Caco-2 (cell line): ENCODE results near the gene NTRK2. TPM values are rescaled to one million over a fixed set of nuclear protein-coding genes. Genes with fewer than 3 reads are reported as not detected.

Experiments used
- BruUV-seq: library from RNA; stranded (reverse); fragments of 400-500 nt; replicated peaks from 2 replicates; lab custom pipeline; 2021; lab: Mats Ljungman, UMichigan
- CTCF ChIA-PET: fragments of 300-600 bp; sonication (Branson Sonifier 250); formaldehyde crosslinking; loops from one replicate; lab custom pipeline; 2022; ENCODE audit warnings: antibody characterized with exemption; lab: Charles Lee
- POLR2A ChIA-PET: fragments of 300-600 bp; sonication (Branson Sonifier 250); formaldehyde crosslinking; loops from one replicate; lab custom pipeline; 2022; ENCODE audit warnings: antibody characterized with exemption; lab: Charles Lee
- DNase-seq, 2 experiments: peaks; one replicate each; pipeline versions ENCODE4 v3.0.0 to v3.0.0-alpha.2; 2020 to 2022
- H3K27me3 ChIP-seq: replicated peaks from 2 replicates; pipeline ENCODE4 v1.6.0; 2011; ENCODE audit warnings: low read length; ENCODE audit not compliant: control insufficient read depth, insufficient read depth
- H3K36me3 ChIP-seq: 2 replicates; pipeline ENCODE4 v1.5.1; 2011; ENCODE audit warnings: low read length; ENCODE audit not compliant: control insufficient read depth, insufficient read depth
- H3K4me1 ChIP-seq: fragments of 250-450 bp; sonication (Bioruptor Pico); 2 replicates; pipeline ENCODE4 v1.5.1; 2020; ENCODE audit warnings: mild to moderate bottlenecking
- H3K4me3 ChIP-seq: 2 replicates; pipeline ENCODE4 v1.5.1; 2011; ENCODE audit warnings: low read depth, mild to moderate bottlenecking, control low read depth, low read length
- H3K9me3 ChIP-seq: fragments of 250-450 bp; sonication (Bioruptor Pico); 2 replicates; pipeline ENCODE4 v1.5.1; 2020; ENCODE audit warnings: mild to moderate bottlenecking, moderate library complexity
- H3K27ac Mint-ChIP-seq: one replicate; pipeline ENCODE4 v1.8.0; 2022; ENCODE audit warnings: mixed read lengths; ENCODE audit not compliant: unreplicated experiment
- H3K27me3 Mint-ChIP-seq: one replicate; pipeline ENCODE4 v1.8.0; 2022; ENCODE audit warnings: mixed read lengths; ENCODE audit not compliant: insufficient read depth, unreplicated experiment
- H3K36me3 Mint-ChIP-seq: one replicate; pipeline ENCODE4 v1.8.0; 2022; ENCODE audit warnings: mild to moderate bottlenecking, mixed read lengths; ENCODE audit not compliant: insufficient read depth, unreplicated experiment
- H3K4me1 Mint-ChIP-seq: one replicate; pipeline ENCODE4 v1.8.0; 2022; ENCODE audit warnings: low read depth, mixed read lengths; ENCODE audit not compliant: unreplicated experiment
- H3K4me3 Mint-ChIP-seq: one replicate; pipeline ENCODE4 v1.8.0; 2022; ENCODE audit warnings: mild to moderate bottlenecking, moderate library complexity, mixed read lengths; ENCODE audit not compliant: unreplicated experiment
- H3K9me3 Mint-ChIP-seq: one replicate; pipeline ENCODE4 v1.8.0; 2022; ENCODE audit warnings: mixed read lengths; ENCODE audit not compliant: unreplicated experiment
- CTCF ChIP-seq, 2 experiments: fragments of 200-600 bp in 1 of 2; IDR thresholded peaks; 1 replicate in 1 of 2; 2 replicates in 1 of 2; pipeline versions ENCODE4 v1.5.1 to v1.8.0; 2011 to 2022; ENCODE audit warnings: antibody characterized with exemption in 1 of 2, control low read depth in 1 of 2, inconsistent platforms in 1 of 2, low read depth in 1 of 2, low read length in 1 of 2, mild to moderate bottlenecking in 1 of 2, moderate library complexity in 1 of 2; ENCODE audit not compliant: insufficient read depth in 1 of 2, severe bottlenecking in 1 of 2, unreplicated experiment in 1 of 2
- intact Hi-C: fragments of 100-400 bp; cut with micrococcal nuclease; formaldehyde crosslinking; loops from one replicate; pipeline ENCODE4 v1.10.0; 2022; ENCODE audit not compliant: unreplicated experiment
- total RNA-seq: library from RNA; stranded (reverse); gene quantifications from 2 replicates; pipeline ENCODE4 v1.2.3, GENCODE V29; 2022

The NTRK2 gene
- total RNA-seq, 1 experiment from 2014 or later: not detected

- BruUV-seq: no TSS peak
- CTCF ChIA-PET: no interaction called here
- Mint-ChIP-seq H3K4me1 (no peaks in the 10 kb centered on the region), H3K9me3 (no peaks in the 10 kb centered on the region), H3K4me3 (no peak overlapping the region), H3K27ac (no peak overlapping the region), H3K36me3 (no peaks in the 10 kb centered on the region), H3K27me3 (no peaks in the 10 kb centered on the region)
- Histone ChIP-seq H3K9me3 (no peaks in the 10 kb centered on the region), H3K36me3 (no peaks in the 10 kb centered on the region), H3K4me3 (no peak overlapping the region), H3K27me3 (no peaks in the 10 kb centered on the region), H3K4me1 (no peaks in the 10 kb centered on the region)
- no peak for DNase-seq
- POLR2A ChIA-PET: no interaction called here
- intact Hi-C loops: no loop called here
- TF ChIP-seq CTCF (IDR thresholded peaks at IDR 0.05; ENCODE audit: insufficient read depth in 1 of 2, low read depth in 1 of 2, low read length in 1 of 2, severe bottlenecking in 1 of 2, unreplicated experiment in 1 of 2): no peak
Measured at GRCh38 chr9:84849049-84849448, 179.5 kb downstream of the NTRK2 start.

GRCh38 chr9:84850830-84851392 is 181.4 kb downstream of the NTRK2 start:
- no peak for DNase-seq
- Histone ChIP-seq H3K4me1 (no peaks in the 10 kb centered on the region), H3K27me3 (no peaks in the 10 kb centered on the region), H3K9me3 (no peaks in the 10 kb centered on the region), H3K4me3 (no peak overlapping the region), H3K36me3 (no peaks in the 10 kb centered on the region)
- Mint-ChIP-seq H3K27me3 (no peaks in the 10 kb centered on the region), H3K27ac (no peak overlapping the region), H3K9me3 (no peaks in the 10 kb centered on the region), H3K36me3 (no peaks in the 10 kb centered on the region), H3K4me1 (no peaks in the 10 kb centered on the region), H3K4me3 (no peak overlapping the region)
- no peak for TF ChIP-seq CTCF (IDR thresholded peaks at IDR 0.05; ENCODE audit: insufficient read depth in 1 of 2, low read depth in 1 of 2, low read length in 1 of 2, severe bottlenecking in 1 of 2, unreplicated experiment in 1 of 2)
- no TSS peak for BruUV-seq
- CTCF ChIA-PET: no interaction called here
- intact Hi-C loops: no loop called here
- POLR2A ChIA-PET: no interaction called here

- POLR2A ChIA-PET: no interaction called here
- Mint-ChIP-seq H3K4me3 (no peak overlapping the region), H3K27ac (no peak overlapping the region), H3K4me1 (no peaks in the 10 kb centered on the region), H3K27me3 (no peaks in the 10 kb centered on the region), H3K36me3 (no peaks in the 10 kb centered on the region), H3K9me3 (no peaks in the 10 kb centered on the region)
- no TSS peak for BruUV-seq
- Histone ChIP-seq H3K4me1 (no peaks in the 10 kb centered on the region), H3K36me3 (no peaks in the 10 kb centered on the region), H3K4me3 (no peak overlapping the region), H3K27me3 (no peaks in the 10 kb centered on the region), H3K9me3 (no peaks in the 10 kb centered on the region)
- TF ChIP-seq CTCF (IDR thresholded peaks at IDR 0.05; ENCODE audit: insufficient read depth in 1 of 2, low read depth in 1 of 2, low read length in 1 of 2, severe bottlenecking in 1 of 2, unreplicated experiment in 1 of 2): no peak
- no peak for DNase-seq
- intact Hi-C loops: no loop called here
- CTCF ChIA-PET: no interaction called here
Measured at GRCh38 chr9:84851935-84852585, 182.5 kb downstream of the NTRK2 start.
